HFFc6 (cell line): ENCODE measurements around the gene FBXL17. TPM values are rescaled to one million over a fixed set of nuclear protein-coding genes. Genes with fewer than 3 reads are reported as not detected.

ENCODE experiments used
- DNase-seq: peaks from one replicate; pipeline ENCODE4 v3.0.0-alpha.2; 2018
- H3K27ac Mint-ChIP-seq: 2 replicates; pipeline ENCODE4 v1.8.0; 2020; ENCODE audit warnings: mild to moderate bottlenecking, mixed read lengths
- H3K27me3 Mint-ChIP-seq: 2 replicates; pipeline ENCODE4 v1.8.0; 2021; ENCODE audit warnings: mild to moderate bottlenecking, moderate library complexity, mixed read lengths; ENCODE audit not compliant: insufficient read depth
- H3K36me3 Mint-ChIP-seq: 2 replicates; pipeline ENCODE4 v1.8.0; 2021; ENCODE audit warnings: low read depth, mixed read lengths
- H3K4me1 Mint-ChIP-seq: 2 replicates; pipeline ENCODE4 v1.8.0; 2020; ENCODE audit warnings: low read depth, mixed read lengths
- H3K4me3 Mint-ChIP-seq: 2 replicates; pipeline ENCODE4 v1.8.0; 2020; ENCODE audit warnings: mild to moderate bottlenecking, moderate library complexity, mixed read lengths
- H3K9me3 Mint-ChIP-seq: 2 replicates; pipeline ENCODE4 v1.8.0; 2020; ENCODE audit warnings: mild to moderate bottlenecking, mixed read lengths
- total RNA-seq, 6 experiments: library from RNA; stranded (reverse); fragmentation: NEBNext Ultra II Directional; extraction: Animal tissue kit (Norgen Biotek cat#: 25700); gene quantifications; 2 replicates in 1 of 6; 3 replicates in 5 of 6; pipeline ENCODE4 v1.2.3, GENCODE V29; 2021
- TF ChIP-seq, protein P1 (sequence below): fragments of 200-600 bp; sonication (generic); IDR thresholded peaks from 2 replicates; pipeline ENCODE4 v1.5.0; 2021; ENCODE audit warnings: antibody characterized with exemption, mild to moderate bottlenecking

FBXL17 gene
- total RNA-seq, 6 experiments from 2014 or later, result 8.2 to 13.1 (median 10.8) TPM

DNA sequence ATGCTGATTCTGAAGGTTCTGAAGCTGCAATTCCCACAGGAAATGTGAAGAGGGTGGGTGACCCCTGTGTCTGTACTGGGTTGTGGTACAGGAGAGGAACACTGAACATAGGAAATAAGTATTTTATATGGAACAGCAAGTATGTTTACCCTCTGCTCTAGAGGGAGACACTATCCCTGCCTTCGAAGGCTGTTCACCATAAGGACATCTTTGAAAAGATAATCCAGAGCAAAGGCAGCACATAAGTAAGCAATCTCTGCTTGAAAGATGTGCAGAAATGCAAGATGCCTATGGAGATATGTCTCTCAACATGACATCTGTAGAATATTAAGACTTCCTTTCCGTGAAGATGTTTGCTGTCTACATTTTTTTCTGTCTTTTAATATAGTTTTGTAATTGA lies 526.7 kb downstream of the FBXL17 start:
- TF ChIP-seq, protein P1, sequence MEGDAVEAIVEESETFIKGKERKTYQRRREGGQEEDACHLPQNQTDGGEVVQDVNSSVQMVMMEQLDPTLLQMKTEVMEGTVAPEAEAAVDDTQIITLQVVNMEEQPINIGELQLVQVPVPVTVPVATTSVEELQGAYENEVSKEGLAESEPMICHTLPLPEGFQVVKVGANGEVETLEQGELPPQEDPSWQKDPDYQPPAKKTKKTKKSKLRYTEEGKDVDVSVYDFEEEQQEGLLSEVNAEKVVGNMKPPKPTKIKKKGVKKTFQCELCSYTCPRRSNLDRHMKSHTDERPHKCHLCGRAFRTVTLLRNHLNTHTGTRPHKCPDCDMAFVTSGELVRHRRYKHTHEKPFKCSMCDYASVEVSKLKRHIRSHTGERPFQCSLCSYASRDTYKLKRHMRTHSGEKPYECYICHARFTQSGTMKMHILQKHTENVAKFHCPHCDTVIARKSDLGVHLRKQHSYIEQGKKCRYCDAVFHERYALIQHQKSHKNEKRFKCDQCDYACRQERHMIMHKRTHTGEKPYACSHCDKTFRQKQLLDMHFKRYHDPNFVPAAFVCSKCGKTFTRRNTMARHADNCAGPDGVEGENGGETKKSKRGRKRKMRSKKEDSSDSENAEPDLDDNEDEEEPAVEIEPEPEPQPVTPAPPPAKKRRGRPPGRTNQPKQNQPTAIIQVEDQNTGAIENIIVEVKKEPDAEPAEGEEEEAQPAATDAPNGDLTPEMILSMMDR, result no peak
- no peaks in the 10 kb centered on the region for H3K27me3 Mint-ChIP-seq
- H3K36me3 Mint-ChIP-seq, result no peaks in the 10 kb centered on the region
- DNase-seq, result no peak
- no peak overlapping the region for H3K4me3 Mint-ChIP-seq
- no peak overlapping the region for H3K27ac Mint-ChIP-seq
- H3K9me3 Mint-ChIP-seq, result no peaks in the 10 kb centered on the region; the same call in 1 of the 2 replicates
- no peaks in the 10 kb centered on the region for H3K4me1 Mint-ChIP-seq

DNA sequence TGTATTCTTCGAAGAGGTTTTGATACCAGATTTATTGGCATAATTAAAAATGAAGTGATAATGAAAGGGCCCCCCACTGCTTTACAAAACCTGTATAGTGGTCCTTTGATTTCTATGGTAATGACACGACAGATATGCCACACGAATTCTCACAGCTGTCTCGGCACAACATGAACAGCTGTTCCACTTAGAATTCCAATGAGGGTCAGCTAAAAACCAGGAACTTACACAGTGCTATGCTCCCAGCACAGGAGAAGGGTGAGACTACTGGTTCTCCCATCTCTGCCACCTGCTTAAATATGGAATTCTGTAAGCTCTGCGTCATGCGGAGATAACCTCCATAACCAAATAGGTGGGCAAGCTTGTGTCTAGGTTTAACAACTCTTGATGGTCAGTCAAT lies 528.2 kb downstream of the FBXL17 start:
- no peak for DNase-seq
- Mint-ChIP-seq H3K4me1 (no peaks in the 10 kb centered on the region), H3K27ac (no peak overlapping the region), H3K4me3 (no peak overlapping the region), H3K9me3 (no peaks in the 10 kb centered on the region; the same call in 1 of the 2 replicates), H3K36me3 (no peaks in the 10 kb centered on the region), H3K27me3 (no peaks in the 10 kb centered on the region)
- TF ChIP-seq, protein P1, result no peak

DNA sequence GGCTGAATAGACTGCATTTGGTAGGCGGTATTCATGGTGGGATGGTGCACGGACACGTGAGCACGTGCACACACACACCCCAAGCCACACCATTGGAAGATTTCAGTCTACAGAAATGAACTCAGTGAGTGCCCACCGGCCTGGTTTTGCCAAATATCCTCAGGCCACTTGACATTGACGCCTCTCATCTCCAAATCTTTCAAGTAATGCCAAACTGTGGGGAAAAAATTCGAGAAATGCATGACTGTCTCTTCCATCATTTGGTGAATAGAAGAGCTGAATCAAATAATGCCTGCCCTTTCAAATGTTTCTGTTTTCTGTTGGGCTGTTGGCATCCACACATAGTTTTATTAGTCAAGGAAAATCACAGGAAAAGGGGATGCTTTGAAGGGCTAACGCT lies 528.9 kb downstream of the FBXL17 start:
- DNase-seq, result no peak
- H3K9me3 Mint-ChIP-seq, result no peaks in the 10 kb centered on the region; the same call in 1 of the 2 replicates
- no peaks in the 10 kb centered on the region for H3K4me1 Mint-ChIP-seq
- TF ChIP-seq, protein P1, result no peak
- H3K36me3 Mint-ChIP-seq, result no peaks in the 10 kb centered on the region
- H3K27me3 Mint-ChIP-seq, result no peaks in the 10 kb centered on the region
- no peak overlapping the region for H3K4me3 Mint-ChIP-seq
- H3K27ac Mint-ChIP-seq, result no peak overlapping the region

DNA sequence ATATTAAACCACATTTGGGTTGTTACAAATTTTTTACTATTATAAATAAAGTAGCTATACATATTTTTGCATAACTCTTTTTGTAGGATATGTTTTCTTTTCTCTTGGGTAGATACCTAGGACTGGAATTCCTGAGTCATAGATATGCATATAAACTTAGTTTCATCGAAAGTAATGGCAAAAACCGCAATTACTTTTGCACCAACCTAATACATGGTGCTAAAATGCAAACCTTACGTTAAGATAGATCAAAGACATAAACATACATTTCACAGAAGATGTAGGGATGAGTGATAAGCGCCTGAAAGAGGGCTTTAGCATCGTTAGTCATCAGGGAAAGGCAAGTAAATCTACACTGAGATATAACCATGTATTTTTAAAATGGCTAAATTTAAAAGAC lies 532.8 kb downstream of the FBXL17 start:
- no peaks in the 10 kb centered on the region for H3K36me3 Mint-ChIP-seq
- no peaks in the 10 kb centered on the region for H3K27me3 Mint-ChIP-seq
- H3K4me3 Mint-ChIP-seq, result no peak overlapping the region
- TF ChIP-seq, protein P1, result no peak
- peaks cover 4% of the 10 kb centered on the region; the same call in 1 of the 2 replicates for H3K9me3 Mint-ChIP-seq
- no peak overlapping the region for H3K27ac Mint-ChIP-seq
- no peak for DNase-seq
- H3K4me1 Mint-ChIP-seq, result no peaks in the 10 kb centered on the region

DNA sequence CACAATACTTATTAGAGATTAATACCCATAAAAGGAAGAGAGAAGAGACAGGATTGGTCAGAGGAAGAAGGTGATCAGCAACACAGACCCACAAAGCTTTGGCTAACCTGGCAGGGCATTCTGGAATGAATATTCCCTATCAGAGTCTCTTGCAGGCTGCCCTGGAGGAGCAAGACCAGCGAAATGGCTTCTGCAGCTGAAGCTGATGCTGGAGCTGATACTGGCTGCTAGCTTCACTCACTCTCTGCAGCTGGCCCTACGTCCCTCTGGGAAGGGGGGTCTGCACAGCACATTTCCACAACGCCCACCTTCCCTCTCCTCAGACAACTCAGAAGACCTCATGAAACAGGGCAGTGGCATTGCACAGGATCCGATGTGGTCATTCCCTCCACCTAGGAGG lies 541.3 kb downstream of the FBXL17 start:
- H3K9me3 Mint-ChIP-seq, result peaks cover 22% of the 10 kb centered on the region
- TF ChIP-seq, protein P1, result no peak
- no peak overlapping the region for H3K27ac Mint-ChIP-seq
- DNase-seq, result no peak
- H3K4me3 Mint-ChIP-seq, result no peak overlapping the region
- H3K27me3 Mint-ChIP-seq, result no peaks in the 10 kb centered on the region; the same call in 1 of the 2 replicates
- H3K4me1 Mint-ChIP-seq, result no peaks in the 10 kb centered on the region
- H3K36me3 Mint-ChIP-seq, result no peaks in the 10 kb centered on the region

DNA sequence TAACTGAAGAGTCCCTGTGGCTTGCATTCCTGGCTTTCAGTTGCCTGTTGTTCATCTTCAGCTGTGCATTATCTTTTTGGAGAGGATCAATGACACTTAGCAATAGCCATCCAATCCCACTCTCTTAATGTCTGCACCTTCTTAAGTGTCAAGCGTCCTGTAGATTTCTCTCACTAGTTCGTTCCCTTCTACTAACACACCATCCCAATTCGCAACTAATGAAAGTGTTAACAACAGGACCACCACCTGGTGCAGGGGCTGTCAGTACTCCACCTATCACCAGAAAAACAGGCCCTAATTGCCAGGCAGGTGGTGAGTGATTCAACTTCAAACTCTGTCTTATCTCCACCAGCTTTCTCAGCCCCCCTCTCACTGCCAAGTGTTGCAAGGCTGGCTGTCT lies 541.7 kb downstream of the FBXL17 start:
- Mint-ChIP-seq H3K9me3 (peaks cover 19% of the 10 kb centered on the region), H3K27me3 (no peaks in the 10 kb centered on the region; the same call in 1 of the 2 replicates), H3K36me3 (no peaks in the 10 kb centered on the region), H3K4me3 (no peak overlapping the region), H3K27ac (no peak overlapping the region), H3K4me1 (no peaks in the 10 kb centered on the region)
- TF ChIP-seq, protein P1, result no peak
- DNase-seq, result no peak
